ENCODE results near the gene EPHA6.

DNA sequence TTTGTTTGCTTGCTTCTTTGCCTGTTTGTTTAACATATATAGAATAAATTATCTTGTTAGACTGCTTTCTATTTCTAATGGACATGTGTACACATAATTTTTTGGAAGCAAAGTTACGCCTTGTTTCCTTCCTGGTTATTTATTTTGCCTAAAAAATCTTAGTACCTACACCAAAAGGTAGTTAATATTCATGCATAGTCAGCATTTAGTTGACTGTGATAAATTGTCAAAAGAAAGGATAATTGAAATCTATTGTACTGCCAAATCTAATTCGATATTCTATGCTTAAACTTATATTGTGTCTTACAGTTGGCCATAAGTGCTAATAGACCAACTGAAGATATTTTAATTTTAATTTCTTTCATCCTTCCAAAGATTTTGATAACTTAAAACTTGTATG is 716.3 kb downstream of the EPHA6 start:
- no peak for TF ChIP-seq POLR2AphosphoS5 (IDR thresholded peaks at IDR 0.05)
- TF ChIP-seq, protein P1, sequence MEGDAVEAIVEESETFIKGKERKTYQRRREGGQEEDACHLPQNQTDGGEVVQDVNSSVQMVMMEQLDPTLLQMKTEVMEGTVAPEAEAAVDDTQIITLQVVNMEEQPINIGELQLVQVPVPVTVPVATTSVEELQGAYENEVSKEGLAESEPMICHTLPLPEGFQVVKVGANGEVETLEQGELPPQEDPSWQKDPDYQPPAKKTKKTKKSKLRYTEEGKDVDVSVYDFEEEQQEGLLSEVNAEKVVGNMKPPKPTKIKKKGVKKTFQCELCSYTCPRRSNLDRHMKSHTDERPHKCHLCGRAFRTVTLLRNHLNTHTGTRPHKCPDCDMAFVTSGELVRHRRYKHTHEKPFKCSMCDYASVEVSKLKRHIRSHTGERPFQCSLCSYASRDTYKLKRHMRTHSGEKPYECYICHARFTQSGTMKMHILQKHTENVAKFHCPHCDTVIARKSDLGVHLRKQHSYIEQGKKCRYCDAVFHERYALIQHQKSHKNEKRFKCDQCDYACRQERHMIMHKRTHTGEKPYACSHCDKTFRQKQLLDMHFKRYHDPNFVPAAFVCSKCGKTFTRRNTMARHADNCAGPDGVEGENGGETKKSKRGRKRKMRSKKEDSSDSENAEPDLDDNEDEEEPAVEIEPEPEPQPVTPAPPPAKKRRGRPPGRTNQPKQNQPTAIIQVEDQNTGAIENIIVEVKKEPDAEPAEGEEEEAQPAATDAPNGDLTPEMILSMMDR (IDR thresholded peaks at IDR 0.05): no peak

All from transverse colon (tissue), 4 donors.